Islet precursor cell (in vitro differentiated cells): Measurements from ENCODE around the gene MYL3.
"Not testable (repeated sequence)": the region's sequence is repeated elsewhere in the genome, so short reads cannot be mapped to it uniquely, and the experiment has no call there.

ENCODE experiments used
- DNase-seq: peaks from one replicate; pipeline ENCODE4 v3.0.0-alpha.2; 2018

MYL3 gene

GRCh38 chr3:46863261-46863782, at the start of gene MYL3:
Gene MYL3, minus strand, starts transcription at chr3:46863444. Its CDS starts 54 bp downstream, at chr3:46863390.
- no peak for DNase-seq

GRCh38 chr3:46912986-46913385, 49.7 kb upstream of the MYL3 start:
- no peak for DNase-seq

- not testable (repeated sequence) for DNase-seq
Measured at GRCh38 chr3:46910914-46911313, 47.7 kb upstream of the MYL3 start.

GRCh38 chr3:46910166-46910760, 47.0 kb upstream of the MYL3 start:
- no peak for DNase-seq

- peak; percentile 95 for DNase-seq
Measured at GRCh38 chr3:46909535-46910161, 46.4 kb upstream of the MYL3 start.

GRCh38 chr3:46908986-46909534, 45.8 kb upstream of the MYL3 start:
- DNase-seq, result no peak

GRCh38 chr3:46908294-46908985, 45.2 kb upstream of the MYL3 start:
- no peak for DNase-seq

- DNase-seq, result no peak
Measured at GRCh38 chr3:46907960-46908293, 44.7 kb upstream of the MYL3 start.

- DNase-seq, result no peak
Measured at GRCh38 chr3:46907271-46907670, 44.0 kb upstream of the MYL3 start.

- DNase-seq, result no peak
Measured at GRCh38 chr3:46906471-46907058, 43.3 kb upstream of the MYL3 start.

- DNase-seq, result no peak
Measured at GRCh38 chr3:46905661-46906451, 42.6 kb upstream of the MYL3 start.

GRCh38 chr3:46905213-46905560, 41.9 kb upstream of the MYL3 start:
- no peak for DNase-seq

- DNase-seq, result no peak
Measured at GRCh38 chr3:46904303-46905212, 41.3 kb upstream of the MYL3 start.

- no peak for DNase-seq
Measured at GRCh38 chr3:46903341-46904302, 40.4 kb upstream of the MYL3 start.

GRCh38 chr3:46902188-46902631, 39.0 kb upstream of the MYL3 start:
- DNase-seq, result no peak

- no peak for DNase-seq
Measured at GRCh38 chr3:46901591-46902187, 38.4 kb upstream of the MYL3 start.

- DNase-seq, result no peak
Measured at GRCh38 chr3:46901061-46901460, 37.8 kb upstream of the MYL3 start.

GRCh38 chr3:46900356-46900755, 37.1 kb upstream of the MYL3 start:
- no peak for DNase-seq

GRCh38 chr3:46900007-46900292, 36.7 kb upstream of the MYL3 start:
- no peak for DNase-seq
